ENCODE data around the gene IL1RAPL2.

DNA sequence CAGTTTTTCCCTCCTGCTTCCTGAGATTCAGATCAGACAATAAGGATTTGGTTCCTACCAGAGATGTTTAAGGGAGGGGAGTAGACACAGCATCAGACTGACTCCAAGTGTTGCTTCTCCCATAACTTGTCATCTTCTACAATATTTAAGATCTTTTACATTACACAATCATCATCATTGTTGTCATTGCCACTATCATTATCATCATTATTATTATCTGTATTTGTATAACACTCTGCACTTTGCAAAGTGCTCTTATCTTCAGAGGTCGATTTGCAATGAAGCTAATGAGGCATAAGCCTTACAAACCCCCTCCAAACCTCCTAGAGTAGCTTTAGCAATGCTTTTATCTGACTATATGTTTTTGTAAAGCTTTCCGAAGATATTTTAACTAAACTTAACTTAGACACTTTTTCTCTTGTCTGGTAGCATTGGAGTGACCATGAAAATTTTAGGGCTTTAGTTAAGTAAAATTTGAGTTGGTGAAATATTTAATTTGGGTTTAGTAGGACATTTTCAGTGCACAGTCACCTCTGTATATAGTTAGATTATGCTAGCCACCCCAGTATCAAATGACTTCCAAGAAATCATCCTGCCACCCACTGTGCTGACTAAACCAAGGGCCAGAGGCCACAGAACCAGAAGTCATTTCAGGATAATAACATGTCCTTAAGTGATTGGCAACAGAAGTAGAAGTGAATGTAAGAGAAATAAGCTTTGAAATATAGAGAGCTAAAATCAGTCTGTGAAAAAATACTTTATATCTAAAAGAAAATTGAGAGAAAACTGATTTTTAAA, 1132.2 kb downstream of the IL1RAPL2 start:
- TF ChIP-seq, protein P1, sequence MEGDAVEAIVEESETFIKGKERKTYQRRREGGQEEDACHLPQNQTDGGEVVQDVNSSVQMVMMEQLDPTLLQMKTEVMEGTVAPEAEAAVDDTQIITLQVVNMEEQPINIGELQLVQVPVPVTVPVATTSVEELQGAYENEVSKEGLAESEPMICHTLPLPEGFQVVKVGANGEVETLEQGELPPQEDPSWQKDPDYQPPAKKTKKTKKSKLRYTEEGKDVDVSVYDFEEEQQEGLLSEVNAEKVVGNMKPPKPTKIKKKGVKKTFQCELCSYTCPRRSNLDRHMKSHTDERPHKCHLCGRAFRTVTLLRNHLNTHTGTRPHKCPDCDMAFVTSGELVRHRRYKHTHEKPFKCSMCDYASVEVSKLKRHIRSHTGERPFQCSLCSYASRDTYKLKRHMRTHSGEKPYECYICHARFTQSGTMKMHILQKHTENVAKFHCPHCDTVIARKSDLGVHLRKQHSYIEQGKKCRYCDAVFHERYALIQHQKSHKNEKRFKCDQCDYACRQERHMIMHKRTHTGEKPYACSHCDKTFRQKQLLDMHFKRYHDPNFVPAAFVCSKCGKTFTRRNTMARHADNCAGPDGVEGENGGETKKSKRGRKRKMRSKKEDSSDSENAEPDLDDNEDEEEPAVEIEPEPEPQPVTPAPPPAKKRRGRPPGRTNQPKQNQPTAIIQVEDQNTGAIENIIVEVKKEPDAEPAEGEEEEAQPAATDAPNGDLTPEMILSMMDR (IDR thresholded peaks at IDR 0.05): no peak
- TF ChIP-seq SIN3A (IDR thresholded peaks at IDR 0.05; ENCODE audit: borderline replicate concordance, insufficient read depth, low read depth, low read length): no peak
- TF ChIP-seq TCF7L2 (IDR thresholded peaks at IDR 0.05; ENCODE audit: low read depth, low read length): no peak
